HEK293 (cell line): Measurements from ENCODE around the gene PTPRN2.

ENCODE experiments used
- CTCF ChIA-PET: fragments of 350-600 bp; formaldehyde crosslinking; extraction: SDS; loops from one replicate; lab custom pipeline; 2021; ENCODE audit warnings: antibody characterized with exemption; lab: Yijun Ruan, JAX
- POLR2A ChIA-PET: fragments of 300-600 bp; formaldehyde crosslinking; extraction: SDS; loops from one replicate; lab custom pipeline; 2020; ENCODE audit warnings: antibody characterized with exemption, inconsistent platforms; lab: Yijun Ruan, JAX
- H3K27ac ChIP-seq: fragments of 200-500 bp; sonication (Bioruptor generic); 2 replicates; pipeline ENCODE4 v1.5.1; 2014; ENCODE audit warnings: low read depth, low read length, control low read depth, inconsistent platforms; ENCODE audit errors: extremely low read depth
- H3K36me3 ChIP-seq, 2 experiments: fragments of 200-500 bp in 1 of 2; sonication (Bioruptor generic) in 1 of 2; 1 replicate in 1 of 2; 2 replicates in 1 of 2; pipeline ENCODE4 v1.5.1; 2014 to 2017; ENCODE audit warnings: inconsistent platforms in 2 of 2, low read length in 2 of 2; ENCODE audit not compliant: control insufficient read depth in 2 of 2, insufficient read depth in 1 of 2
- H3K4me1 ChIP-seq: fragments of 200-500 bp; sonication (Bioruptor generic); 2 replicates; pipeline ENCODE4 v1.5.1; 2014; ENCODE audit warnings: mild to moderate bottlenecking, low read length, inconsistent platforms; ENCODE audit not compliant: control insufficient read depth, insufficient read depth
- H3K4me3 ChIP-seq: 2 replicates; pipeline ENCODE4 v1.5.1; 2011; ENCODE audit warnings: low read depth, mild to moderate bottlenecking, control low read depth, low read length, moderate library complexity
- H3K9me3 ChIP-seq: fragments of 200-500 bp; sonication (Bioruptor generic); 2 replicates; pipeline ENCODE4 v1.5.1; 2014; ENCODE audit warnings: low read depth, low read length, inconsistent platforms; ENCODE audit not compliant: control insufficient read depth, insufficient read depth
- HOXC10 ChIP-seq: sonication (generic); formaldehyde crosslinking; IDR thresholded peaks from 2 replicates; pipeline ENCODE4 v1.8.1; 2023; ENCODE audit warnings: mild to moderate bottlenecking, missing genetic modification reagents
- KLF10 ChIP-seq: fragments of 450-650 bp; IDR thresholded peaks from 2 replicates; pipeline ENCODE4 v1.5.1; 2018; ENCODE audit warnings: missing biosample characterization, mild to moderate bottlenecking, missing genetic modification characterization
- MEIS1 ChIP-seq: sonication (generic); formaldehyde crosslinking; IDR thresholded peaks from 2 replicates; pipeline ENCODE4 v1.8.1; 2022; ENCODE audit warnings: missing genetic modification reagents, mild to moderate bottlenecking, borderline replicate concordance
- PRDM2 ChIP-seq: fragments of 450-650 bp; formaldehyde crosslinking; IDR thresholded peaks from 2 replicates; pipeline ENCODE4 v1.5.1; 2016; ENCODE audit warnings: missing biosample characterization, missing genetic modification characterization, borderline replicate concordance
- SP3 ChIP-seq: fragments of 450-650 bp; formaldehyde crosslinking; IDR thresholded peaks from 2 replicates; pipeline ENCODE4 v1.5.1; 2016; ENCODE audit warnings: missing biosample characterization, missing genetic modification characterization
- ZBTB1 ChIP-seq: fragments of 450-650 bp; formaldehyde crosslinking; IDR thresholded peaks from 2 replicates; pipeline ENCODE4 v1.5.1; 2016; ENCODE audit warnings: missing biosample characterization, missing genetic modification characterization
- ZBTB49 ChIP-seq: fragments of 450-650 bp; formaldehyde crosslinking; IDR thresholded peaks from 2 replicates; pipeline ENCODE4 v1.5.1; 2016; ENCODE audit warnings: missing biosample characterization, missing genetic modification characterization, low read depth
- ZNF112 ChIP-seq: fragments of 450-650 bp; formaldehyde crosslinking; IDR thresholded peaks from 2 replicates; pipeline ENCODE4 v1.5.0; 2017; ENCODE audit warnings: missing biosample characterization, missing genetic modification characterization
- ZNF175 ChIP-seq: fragments of 450-650 bp; formaldehyde crosslinking; IDR thresholded peaks from 2 replicates; pipeline ENCODE4 v1.5.1; 2016; ENCODE audit warnings: missing biosample characterization, missing genetic modification characterization
- ZNF211 ChIP-seq: fragments of 450-650 bp; formaldehyde crosslinking; IDR thresholded peaks from 2 replicates; pipeline ENCODE4 v1.5.1; 2016; ENCODE audit warnings: low read depth, missing biosample characterization, missing genetic modification characterization
- ZNF248 ChIP-seq: fragments of 450-650 bp; formaldehyde crosslinking; IDR thresholded peaks from 2 replicates; pipeline ENCODE4 v1.5.1; 2017; ENCODE audit warnings: missing biosample characterization, missing genetic modification characterization
- ZNF311 ChIP-seq: fragments of 450-650 bp; formaldehyde crosslinking; IDR thresholded peaks from 2 replicates; pipeline ENCODE4 v1.5.1; 2017; ENCODE audit warnings: missing biosample characterization, missing genetic modification characterization, borderline replicate concordance
- ZNF324 ChIP-seq: fragments of 450-650 bp; formaldehyde crosslinking; IDR thresholded peaks from 2 replicates; pipeline ENCODE4 v1.5.1; 2016; ENCODE audit warnings: missing biosample characterization, missing genetic modification characterization
- ZNF600 ChIP-seq: fragments of 450-650 bp; formaldehyde crosslinking; IDR thresholded peaks from 2 replicates; pipeline ENCODE4 v1.5.1; 2016; ENCODE audit warnings: missing biosample characterization, missing genetic modification characterization
- ZNF626 ChIP-seq: fragments of 450-650 bp; sonication (Bioruptor Pico); formaldehyde crosslinking; IDR thresholded peaks from 2 replicates; pipeline ENCODE4 v1.5.1; 2018; ENCODE audit warnings: missing biosample characterization, missing genetic modification characterization, inconsistent platforms
- ZNF785 ChIP-seq: fragments of 450-650 bp; formaldehyde crosslinking; IDR thresholded peaks from 2 replicates; pipeline ENCODE4 v1.5.1; 2016; ENCODE audit warnings: missing biosample characterization, missing genetic modification characterization
- TF ChIP-seq, protein P1 (sequence below): fragments of 450-650 bp; formaldehyde crosslinking; optimal IDR thresholded peaks from 2 replicates; pipeline ENCODE3; 2016; ENCODE audit warnings: missing biosample characterization, mild to moderate bottlenecking, missing genetic modification characterization
- TF ChIP-seq, protein P2 (sequence below): fragments of 450-650 bp; formaldehyde crosslinking; IDR thresholded peaks from 2 replicates; pipeline ENCODE4 v1.5.1; 2016; ENCODE audit warnings: missing biosample characterization, missing genetic modification characterization

The PTPRN2 gene

DNA sequence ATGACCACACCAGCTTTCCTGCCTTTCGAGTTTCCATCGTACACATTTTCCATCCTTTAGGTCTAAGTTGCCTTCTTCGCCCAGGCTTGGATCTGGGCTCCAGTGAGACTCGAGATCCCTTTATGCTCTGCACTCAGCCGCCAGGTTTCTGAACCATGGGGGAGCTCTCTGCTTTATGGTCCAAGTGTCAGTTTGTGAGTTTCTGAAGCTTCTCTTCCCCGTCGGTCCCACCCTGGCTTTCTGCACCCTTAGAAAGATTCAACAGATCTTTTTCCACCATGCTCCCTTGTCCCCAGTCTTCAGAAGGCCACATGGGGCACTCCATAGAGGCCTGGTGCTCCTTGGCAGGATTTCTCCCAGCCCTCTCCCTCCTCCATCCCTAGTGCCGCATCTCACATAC, 402.0 kb downstream of the PTPRN2 start:
- Histone ChIP-seq H3K27ac (no peak overlapping the region), H3K4me3 (no peak overlapping the region), H3K9me3 (no peaks in the 10 kb centered on the region), H3K36me3 (no peaks in the 10 kb centered on the region), H3K4me1 (no peaks in the 10 kb centered on the region)
- ChIA-PET POLR2A (no interaction called here), CTCF (interaction anchor here (0.6 kb wide), 1 partner anchor 589 kb away, joined by 4 read pairs; no protein-coding TSS in a partner anchor)
- TF ChIP-seq ZNF600 (tag by site-specific recombination) = no peak
- no peak for TF ChIP-seq ZBTB49 (tag by site-specific recombination)
- no peak for TF ChIP-seq ZNF175 (tag by site-specific recombination)
- no peak for TF ChIP-seq ZNF248
- TF ChIP-seq ZNF311 (tag by site-specific recombination) = no peak

- TF ChIP-seq SP3 (tag by site-specific recombination) (no peak), ZNF785 (tag by site-specific recombination) (no peak), ZNF324 (no peak), ZNF626 (no peak), ZNF211 (tag by site-specific recombination) (no peak)
- TF ChIP-seq, protein P1, sequence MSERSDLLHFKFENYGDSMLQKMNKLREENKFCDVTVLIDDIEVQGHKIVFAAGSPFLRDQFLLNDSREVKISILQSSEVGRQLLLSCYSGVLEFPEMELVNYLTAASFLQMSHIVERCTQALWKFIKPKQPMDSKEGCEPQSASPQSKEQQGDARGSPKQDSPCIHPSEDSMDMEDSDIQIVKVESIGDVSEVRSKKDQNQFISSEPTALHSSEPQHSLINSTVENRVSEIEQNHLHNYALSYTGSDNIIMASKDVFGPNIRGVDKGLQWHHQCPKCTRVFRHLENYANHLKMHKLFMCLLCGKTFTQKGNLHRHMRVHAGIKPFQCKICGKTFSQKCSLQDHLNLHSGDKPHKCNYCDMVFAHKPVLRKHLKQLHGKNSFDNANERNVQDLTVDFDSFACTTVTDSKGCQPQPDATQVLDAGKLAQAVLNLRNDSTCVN (tag by site-specific recombination) = no peak
- TF ChIP-seq, all 188 proteins: peak for 0
- POLR2A ChIA-PET = no interaction called here
- Histone ChIP-seq H3K4me3 (no peak overlapping the region), H3K36me3 (no peaks in the 10 kb centered on the region), H3K27ac (no peak overlapping the region), H3K9me3 (no peaks in the 10 kb centered on the region), H3K4me1 (no peaks in the 10 kb centered on the region)
- CTCF ChIA-PET = no interaction called here
These were observed 404.2 kb downstream of the PTPRN2 start for GRCh38 chr7:158183431-158183830.

- no peaks in the 10 kb centered on the region for H3K9me3 ChIP-seq
- H3K36me3 ChIP-seq = no peaks in the 10 kb centered on the region
- no peak overlapping the region for H3K4me3 ChIP-seq
- H3K27ac ChIP-seq = no peak overlapping the region
- CTCF ChIA-PET = no interaction called here
- no peaks in the 10 kb centered on the region for H3K4me1 ChIP-seq
- POLR2A ChIA-PET = no interaction called here
- no peak for TF ChIP-seq HOXC10 (CRISPR knock-in tag)
- no peak for TF ChIP-seq KLF10 (tag by site-specific recombination)
- TF ChIP-seq ZNF112 = no peak
- TF ChIP-seq, protein P2, sequence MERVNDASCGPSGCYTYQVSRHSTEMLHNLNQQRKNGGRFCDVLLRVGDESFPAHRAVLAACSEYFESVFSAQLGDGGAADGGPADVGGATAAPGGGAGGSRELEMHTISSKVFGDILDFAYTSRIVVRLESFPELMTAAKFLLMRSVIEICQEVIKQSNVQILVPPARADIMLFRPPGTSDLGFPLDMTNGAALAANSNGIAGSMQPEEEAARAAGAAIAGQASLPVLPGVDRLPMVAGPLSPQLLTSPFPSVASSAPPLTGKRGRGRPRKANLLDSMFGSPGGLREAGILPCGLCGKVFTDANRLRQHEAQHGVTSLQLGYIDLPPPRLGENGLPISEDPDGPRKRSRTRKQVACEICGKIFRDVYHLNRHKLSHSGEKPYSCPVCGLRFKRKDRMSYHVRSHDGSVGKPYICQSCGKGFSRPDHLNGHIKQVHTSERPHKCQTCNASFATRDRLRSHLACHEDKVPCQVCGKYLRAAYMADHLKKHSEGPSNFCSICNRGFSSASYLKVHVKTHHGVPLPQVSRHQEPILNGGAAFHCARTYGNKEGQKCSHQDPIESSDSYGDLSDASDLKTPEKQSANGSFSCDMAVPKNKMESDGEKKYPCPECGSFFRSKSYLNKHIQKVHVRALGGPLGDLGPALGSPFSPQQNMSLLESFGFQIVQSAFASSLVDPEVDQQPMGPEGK (tag by site-specific recombination) = no peak
- TF ChIP-seq PRDM2 (tag by site-specific recombination) = no peak
- no peak for TF ChIP-seq MEIS1 (CRISPR knock-in tag)
- no peak for TF ChIP-seq ZBTB1 (tag by site-specific recombination)
These were observed 411.0 kb downstream of the PTPRN2 start for GRCh38 chr7:158176561-158177173.
